ENCODE results near the gene LRRC74A.
A peak's percentile ranks its signal among the peaks of the same experiment; 100 is the strongest.
"Not testable (repeated sequence)": the region's sequence is repeated elsewhere in the genome, so short reads cannot be mapped to it uniquely, and the experiment has no call there.

Gene LRRC74A

GRCh38 chr14:76884394-76884793 lies 58.2 kb downstream of the LRRC74A start:
- DNase-seq: no peak

DNA sequence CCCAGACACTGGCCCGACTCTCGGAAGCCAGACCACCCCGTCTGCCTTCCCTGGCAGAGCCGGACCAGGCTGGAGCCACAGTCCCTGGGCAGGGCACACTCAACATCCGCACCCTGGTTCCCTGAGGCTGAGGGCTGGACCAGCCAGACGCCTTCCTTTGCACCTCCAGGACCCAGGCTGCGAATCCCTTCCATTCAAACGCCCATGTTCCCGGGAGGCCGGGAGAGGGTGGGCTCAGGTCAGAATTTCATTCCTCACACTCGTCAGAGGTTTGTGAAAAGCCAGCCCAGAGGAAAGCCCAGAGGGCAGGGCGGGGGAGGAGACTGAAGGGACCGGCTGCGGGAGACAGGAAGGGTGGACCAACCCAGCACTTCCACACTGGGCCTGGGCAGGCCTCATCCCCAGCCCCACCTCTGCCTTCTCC lies 58.7 kb downstream of the LRRC74A start:
- no peak for DNase-seq

GRCh38 chr14:76887191-76887590 lies 61.0 kb downstream of the LRRC74A start:
- DNase-seq: peak in 1 of 56 donors; percentile 21

GRCh38 chr14:76891391-76891790 lies 65.2 kb downstream of the LRRC74A start:
- DNase-seq: no peak

DNA sequence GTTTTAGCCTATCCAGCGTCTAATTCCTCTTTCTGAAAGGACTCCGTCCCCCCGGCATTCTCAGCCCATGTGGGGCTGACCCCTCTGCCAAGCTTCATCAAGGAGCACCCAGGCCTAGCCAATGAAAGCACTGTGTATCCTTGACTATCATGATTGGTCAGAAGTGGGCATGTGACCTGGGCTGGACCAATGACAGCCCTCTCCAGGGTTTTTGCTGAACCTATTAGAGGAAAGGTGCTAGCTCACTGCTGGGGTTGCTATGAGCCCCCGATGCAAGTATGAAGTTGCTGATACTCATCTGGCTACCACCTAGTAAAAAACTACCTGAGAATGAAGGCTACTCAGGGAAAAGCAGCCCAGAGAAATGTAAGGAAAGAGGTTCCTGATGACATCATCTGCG lies 68.1 kb downstream of the LRRC74A start:
- no peak for DNase-seq

- not testable (repeated sequence) for DNase-seq
Measured at GRCh38 chr14:76898006-76898405, 71.8 kb downstream of the LRRC74A start.

DNA sequence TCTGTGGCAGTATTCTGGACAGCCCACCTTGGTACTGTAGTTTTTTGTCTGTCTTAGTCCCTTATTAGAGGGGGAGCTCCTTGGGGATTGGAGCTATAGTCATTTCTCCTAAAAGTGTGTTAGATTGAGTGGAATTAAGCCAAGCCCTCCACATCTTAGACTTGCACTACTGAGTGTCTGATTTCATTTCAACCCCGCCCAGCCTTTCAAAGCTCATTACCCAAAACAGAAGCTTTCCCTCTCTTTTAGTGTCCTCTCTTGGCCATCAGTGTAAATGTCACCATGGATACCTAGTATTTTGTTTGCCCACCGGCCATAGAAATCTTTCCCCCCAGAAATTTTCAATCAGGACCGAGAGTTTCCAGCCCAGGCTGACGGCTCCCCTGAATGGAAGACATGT lies 74.5 kb downstream of the LRRC74A start:
- DNase-seq: no peak

GRCh38 chr14:76901171-76902055 lies 75.2 kb downstream of the LRRC74A start:
- no peak for DNase-seq

- DNase-seq: no peak
Measured at GRCh38 chr14:76902591-76902990, 76.4 kb downstream of the LRRC74A start.

DNA sequence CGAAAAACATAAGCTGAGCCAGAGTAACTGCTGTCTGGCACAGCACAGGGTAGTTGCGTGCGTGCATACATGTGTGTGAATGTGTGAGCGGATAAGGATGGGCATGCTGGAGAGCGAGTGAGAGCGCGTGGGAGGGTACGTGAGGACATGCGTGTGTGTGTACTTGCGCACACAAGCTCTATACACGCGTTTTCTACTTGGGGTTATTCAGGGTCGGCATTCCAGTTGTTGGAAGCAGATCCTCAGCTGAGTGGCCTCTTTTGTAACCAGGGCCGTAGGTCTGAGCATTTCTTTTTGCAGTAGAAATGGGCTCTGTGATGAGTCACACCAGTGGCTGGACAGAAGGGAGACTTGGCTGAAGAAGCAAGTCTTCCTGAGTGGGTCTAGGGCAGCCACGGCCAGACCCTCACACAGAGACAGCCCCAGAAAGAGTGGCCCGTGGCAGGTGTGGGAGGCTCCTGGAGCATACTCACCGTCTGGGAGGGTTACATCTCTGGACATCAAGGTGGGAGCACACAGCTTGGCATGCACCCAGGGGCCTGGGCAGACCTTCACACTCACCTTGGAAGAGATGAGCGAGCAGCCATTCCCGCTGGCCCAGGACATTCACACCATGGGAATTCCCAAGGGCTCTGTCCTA lies 78.0 kb downstream of the LRRC74A start:
- no peak for DNase-seq

DNA sequence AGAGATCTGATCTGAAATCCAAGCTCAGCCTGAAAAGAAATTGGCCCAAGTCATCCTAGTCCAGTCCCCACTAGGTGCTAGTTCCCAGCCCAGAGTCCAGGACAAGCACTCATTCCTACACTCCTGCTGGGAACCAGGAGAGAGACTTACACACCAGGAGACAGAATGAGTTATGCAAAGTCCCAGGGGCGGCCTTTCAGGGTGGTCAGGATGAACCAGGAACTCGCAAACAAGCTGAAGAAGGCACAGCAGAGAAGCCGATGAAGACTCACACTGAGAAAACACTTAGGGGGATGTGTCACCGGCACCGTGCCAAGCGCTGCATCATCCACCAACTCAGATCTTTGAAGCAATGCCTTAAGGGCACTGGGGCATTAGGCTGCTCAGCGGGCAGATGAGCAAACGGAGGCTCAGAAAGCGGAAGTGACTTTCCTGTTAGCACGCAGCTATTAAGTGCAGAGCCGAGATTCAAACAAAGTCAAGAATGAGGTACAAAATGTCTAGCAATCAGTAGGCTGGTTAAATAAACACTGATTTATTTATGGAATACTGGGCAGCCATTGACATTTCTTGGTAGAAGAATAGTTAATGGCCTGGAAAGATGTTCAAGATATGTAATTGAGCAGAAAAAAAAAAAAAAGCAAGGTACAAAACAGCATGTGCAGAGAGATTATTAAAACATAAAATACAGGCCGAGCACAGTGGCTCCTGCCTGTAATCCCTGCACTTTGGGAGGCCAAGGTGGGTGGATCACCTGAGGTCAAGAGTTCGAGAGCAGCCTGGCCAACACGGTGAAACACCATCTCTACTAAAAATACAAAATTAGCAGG lies 78.7 kb downstream of the LRRC74A start:
- peak in 15 of 56 donors; percentile 13 to 45 (median 29) for DNase-seq

DNA sequence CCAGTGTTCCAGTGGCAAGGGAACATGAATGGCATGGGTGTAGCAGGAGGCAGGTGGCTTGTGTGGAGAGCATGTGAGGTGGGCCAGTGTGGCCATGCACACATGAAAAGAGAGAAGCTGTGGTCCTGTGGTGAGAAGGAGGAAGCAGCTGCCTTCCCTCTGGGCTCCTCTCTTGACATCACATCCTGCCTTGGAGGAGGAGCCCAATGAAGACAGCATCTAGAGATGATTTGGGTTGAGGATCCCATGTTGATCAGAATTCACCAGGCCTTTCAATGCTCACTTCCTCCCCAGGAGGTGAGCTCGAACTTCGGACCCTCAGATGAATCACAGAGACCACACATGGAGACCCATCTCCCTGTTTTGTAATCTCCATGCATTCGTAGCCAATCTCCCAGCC lies 82.6 kb downstream of the LRRC74A start:
- peak in 5 of 56 donors; percentile 7 to 31 (median 11) for DNase-seq

GRCh38 chr14:76909266-76909665 lies 83.1 kb downstream of the LRRC74A start:
- no peak for DNase-seq

GRCh38 chr14:76910371-76910890 lies 84.2 kb downstream of the LRRC74A start:
- no peak for DNase-seq

- DNase-seq: no peak
Measured at GRCh38 chr14:76911473-76911872, 85.3 kb downstream of the LRRC74A start.

DNA sequence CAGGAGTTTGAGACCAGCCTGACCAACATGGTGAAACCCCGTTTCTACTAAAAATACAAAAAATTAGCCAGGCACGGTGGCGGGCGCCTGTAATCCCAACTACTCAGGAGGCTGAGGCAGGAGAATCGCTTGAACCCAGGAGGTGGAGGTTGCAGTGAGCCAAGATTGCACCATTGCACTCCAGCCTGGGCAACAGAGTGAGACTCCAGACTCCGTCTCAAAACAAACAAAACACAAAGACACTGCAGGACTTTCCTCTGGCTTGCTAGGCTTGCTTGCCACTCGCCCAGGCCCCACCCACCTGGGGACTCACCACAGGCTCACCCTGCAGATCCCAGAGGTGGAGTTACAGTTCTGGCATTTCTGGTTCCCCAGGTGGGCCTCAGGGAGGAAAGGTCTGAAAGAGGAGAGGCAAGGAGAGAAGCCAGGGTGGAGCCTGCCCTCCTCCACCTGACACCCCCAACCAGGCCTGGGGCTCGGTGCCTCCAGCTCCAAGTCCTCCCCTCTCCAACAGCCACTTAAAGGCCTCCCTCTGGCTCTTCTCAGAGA lies 88.4 kb downstream of the LRRC74A start:
- DNase-seq: not testable (repeated sequence)

- DNase-seq: peak in 2 of 56 donors; percentile 14 to 56
Measured at GRCh38 chr14:76916040-76916715, 90.0 kb downstream of the LRRC74A start.

DNA sequence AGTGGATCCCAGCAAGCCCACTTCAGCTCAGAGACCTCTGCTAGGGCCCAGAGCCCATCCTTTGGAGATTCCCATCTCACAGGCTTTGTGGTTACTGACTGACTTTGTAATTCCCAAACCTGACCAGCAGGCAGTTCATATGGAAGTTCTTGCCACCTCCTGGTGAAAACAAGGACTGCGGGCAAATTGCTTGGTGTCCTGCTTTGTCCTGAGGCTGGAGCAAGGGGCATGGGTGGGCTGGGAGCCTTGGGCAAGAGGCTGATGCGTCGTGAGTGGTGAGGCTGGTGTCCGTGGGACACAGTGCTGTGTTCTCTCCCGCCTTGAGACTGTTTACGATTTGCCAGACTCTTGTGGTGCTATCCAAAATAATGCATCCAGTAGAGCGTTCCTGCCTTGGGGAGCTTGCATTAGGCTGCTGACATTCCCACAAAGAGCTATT lies 91.0 kb downstream of the LRRC74A start:
- peak in 3 of 56 donors; percentile 10 to 46 (median 37) for DNase-seq

GRCh38 chr14:76917745-76918255 lies 91.6 kb downstream of the LRRC74A start:
- DNase-seq: peak in 29 of 56 donors; percentile 24 to 82 (median 55)

- DNase-seq: peak in 28 of 56 donors; percentile 27 to 84 (median 62)
Measured at GRCh38 chr14:76918256-76918781, 92.1 kb downstream of the LRRC74A start.
